Kidney epithelial cell (primary cell): ENCODE results near the gene UTP4. TPM values are rescaled to one million over a fixed set of nuclear protein-coding genes. Genes with fewer than 3 reads are reported as not detected.

ENCODE experiments used
- DNase-seq: peaks from one replicate; pipeline ENCODE4 v3.0.0-alpha.2; 2010; ENCODE audit warnings: low read depth
- H3K27me3 ChIP-seq: 2 replicates; pipeline ENCODE4 v1.6.0; 2011; ENCODE audit warnings: low read length; ENCODE audit not compliant: control insufficient read depth, insufficient read depth
- H3K36me3 ChIP-seq: 2 replicates; pipeline ENCODE4 v1.5.1; 2011; ENCODE audit warnings: low read length; ENCODE audit not compliant: control insufficient read depth, insufficient read depth
- H3K4me3 ChIP-seq: 2 replicates; pipeline ENCODE4 v1.5.1; 2011; ENCODE audit warnings: low read depth, mild to moderate bottlenecking, control low read depth, low read length
- CTCF ChIP-seq: IDR thresholded peaks from 2 replicates; pipeline ENCODE4 v1.5.1; 2011; ENCODE audit warnings: mild to moderate bottlenecking, moderate library complexity, low read length, control low read depth, inconsistent platforms; ENCODE audit not compliant: insufficient read depth, poor library complexity, severe bottlenecking
- total RNA-seq: library from RNA; depleted of rRNA; stranded (reverse); fragments of >200 nt; gene quantifications from 2 replicates; pipeline ENCODE4 v1.2.3, GENCODE V29; 2015

UTP4 gene
- total RNA-seq, 1 donor from 2014 or later = 32.8 TPM

GRCh38 chr16:69160192-69160591 is 27.7 kb downstream of the UTP4 start:
- Histone ChIP-seq H3K27me3 (no peaks in the 10 kb centered on the region), H3K36me3 (peaks cover 1% of the 10 kb centered on the region), H3K4me3 (no peak overlapping the region)
- TF ChIP-seq CTCF = no peak
- DNase-seq = no peak

- H3K4me3 ChIP-seq = no peak overlapping the region
- H3K27me3 ChIP-seq = no peaks in the 10 kb centered on the region
- TF ChIP-seq CTCF = no peak
- H3K36me3 ChIP-seq = peaks cover 2% of the 10 kb centered on the region
- no peak for DNase-seq
These were observed 33.1 kb downstream of the UTP4 start for GRCh38 chr16:69165584-69165983.

GRCh38 chr16:69166221-69166833 is 33.9 kb downstream of the UTP4 start:
- H3K36me3 ChIP-seq = peaks cover 2% of the 10 kb centered on the region
- no peak for TF ChIP-seq CTCF
- H3K4me3 ChIP-seq = no peak overlapping the region
- H3K27me3 ChIP-seq = no peaks in the 10 kb centered on the region
- no peak for DNase-seq

- DNase-seq = no peak
- no peak for TF ChIP-seq CTCF
- Histone ChIP-seq H3K4me3 (no peak overlapping the region), H3K27me3 (no peaks in the 10 kb centered on the region), H3K36me3 (peaks cover 2% of the 10 kb centered on the region)
These were observed 34.8 kb downstream of the UTP4 start for GRCh38 chr16:69166946-69167930.

GRCh38 chr16:69169051-69169450 is 36.6 kb downstream of the UTP4 start:
- Histone ChIP-seq H3K36me3 (peaks cover 2% of the 10 kb centered on the region), H3K4me3 (no peak overlapping the region), H3K27me3 (no peaks in the 10 kb centered on the region)
- no peak for DNase-seq
- no peak for TF ChIP-seq CTCF
